Calu3 (cell line): ENCODE results near the gene CDK1. TPM values are rescaled to one million over a fixed set of nuclear protein-coding genes. Genes with fewer than 3 reads are reported as not detected.
A peak's percentile ranks its signal among the peaks of the same experiment; 100 is the strongest.

Experiments
- BruUV-seq: library from RNA; stranded (reverse); fragments of 400-500 nt; replicated peaks from 2 replicates; lab custom pipeline; 2021; lab: Mats Ljungman, UMichigan
- CTCF ChIA-PET: fragments of 300-600 bp; sonication (Branson Sonifier 250); formaldehyde crosslinking; loops from one replicate; lab custom pipeline; 2022; ENCODE audit warnings: antibody characterized with exemption; lab: Charles Lee
- DNase-seq: peaks from one replicate; pipeline ENCODE4 v3.0.0; 2022
- H3K27ac Mint-ChIP-seq: one replicate; pipeline ENCODE4 v1.8.0; 2022; ENCODE audit warnings: mixed read lengths; ENCODE audit not compliant: unreplicated experiment
- H3K27me3 Mint-ChIP-seq: one replicate; pipeline ENCODE4 v1.8.0; 2022; ENCODE audit warnings: mixed read lengths; ENCODE audit not compliant: unreplicated experiment
- H3K36me3 Mint-ChIP-seq: one replicate; pipeline ENCODE4 v1.8.0; 2022; ENCODE audit warnings: mild to moderate bottlenecking, moderate library complexity, mixed read lengths; ENCODE audit not compliant: insufficient read depth, unreplicated experiment
- H3K4me1 Mint-ChIP-seq: one replicate; pipeline ENCODE4 v1.8.0; 2022; ENCODE audit warnings: mild to moderate bottlenecking, low read depth, mixed read lengths; ENCODE audit not compliant: unreplicated experiment
- H3K4me3 Mint-ChIP-seq: one replicate; pipeline ENCODE4 v1.8.0; 2022; ENCODE audit warnings: mild to moderate bottlenecking, low read depth, moderate library complexity, mixed read lengths; ENCODE audit not compliant: unreplicated experiment
- H3K9me3 Mint-ChIP-seq: one replicate; pipeline ENCODE4 v1.8.0; 2022; ENCODE audit warnings: low read depth, mixed read lengths; ENCODE audit not compliant: unreplicated experiment
- intact Hi-C: fragments of 100-400 bp; cut with micrococcal nuclease; formaldehyde crosslinking; loops from one replicate; pipeline ENCODE4 v1.10.0; 2022; ENCODE audit not compliant: unreplicated experiment
- total RNA-seq: library from RNA; stranded (reverse); gene quantifications from 2 replicates; pipeline ENCODE4 v1.2.3, GENCODE V29; 2022
- TF ChIP-seq, protein P1 (sequence below): fragments of 200-600 bp; IDR thresholded peaks from one replicate; pipeline ENCODE4 v1.8.0; 2022; ENCODE audit warnings: antibody characterized with exemption; ENCODE audit not compliant: unreplicated experiment

CDK1 gene
- total RNA-seq, 1 experiment from 2014 or later = 140 TPM

DNA sequence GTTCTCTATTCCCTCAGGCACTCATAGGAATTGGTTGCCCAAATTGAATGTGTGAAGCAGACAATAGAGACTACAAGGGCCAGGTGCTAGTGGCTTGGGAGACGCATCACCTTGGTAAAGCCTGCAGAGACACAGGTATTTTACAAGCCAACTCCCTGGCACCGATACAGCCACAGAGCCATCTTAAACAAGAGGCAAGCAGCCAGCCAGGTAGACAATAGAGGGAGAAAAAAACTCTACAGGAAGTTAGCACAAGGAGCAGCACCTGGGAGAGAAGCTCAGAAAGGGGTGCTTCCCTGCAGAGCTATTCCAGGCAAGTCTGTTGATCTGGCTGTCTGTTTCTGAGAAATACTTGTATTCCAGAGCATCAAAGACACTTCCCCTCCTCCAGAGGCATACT, 43.0 kb upstream of the CDK1 start:
- Mint-ChIP-seq H3K4me3 (no peak overlapping the region), H3K27ac (no peak overlapping the region), H3K36me3 (peaks cover 23% of the 10 kb centered on the region), H3K9me3 (no peaks in the 10 kb centered on the region), H3K4me1 (peaks cover 10% of the 10 kb centered on the region), H3K27me3 (no peaks in the 10 kb centered on the region)
- TF ChIP-seq, protein P1, sequence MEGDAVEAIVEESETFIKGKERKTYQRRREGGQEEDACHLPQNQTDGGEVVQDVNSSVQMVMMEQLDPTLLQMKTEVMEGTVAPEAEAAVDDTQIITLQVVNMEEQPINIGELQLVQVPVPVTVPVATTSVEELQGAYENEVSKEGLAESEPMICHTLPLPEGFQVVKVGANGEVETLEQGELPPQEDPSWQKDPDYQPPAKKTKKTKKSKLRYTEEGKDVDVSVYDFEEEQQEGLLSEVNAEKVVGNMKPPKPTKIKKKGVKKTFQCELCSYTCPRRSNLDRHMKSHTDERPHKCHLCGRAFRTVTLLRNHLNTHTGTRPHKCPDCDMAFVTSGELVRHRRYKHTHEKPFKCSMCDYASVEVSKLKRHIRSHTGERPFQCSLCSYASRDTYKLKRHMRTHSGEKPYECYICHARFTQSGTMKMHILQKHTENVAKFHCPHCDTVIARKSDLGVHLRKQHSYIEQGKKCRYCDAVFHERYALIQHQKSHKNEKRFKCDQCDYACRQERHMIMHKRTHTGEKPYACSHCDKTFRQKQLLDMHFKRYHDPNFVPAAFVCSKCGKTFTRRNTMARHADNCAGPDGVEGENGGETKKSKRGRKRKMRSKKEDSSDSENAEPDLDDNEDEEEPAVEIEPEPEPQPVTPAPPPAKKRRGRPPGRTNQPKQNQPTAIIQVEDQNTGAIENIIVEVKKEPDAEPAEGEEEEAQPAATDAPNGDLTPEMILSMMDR = no peak
- intact Hi-C loops = no loop called here
- DNase-seq = no peak
- CTCF ChIA-PET = no interaction called here
- no TSS peak for BruUV-seq

DNA sequence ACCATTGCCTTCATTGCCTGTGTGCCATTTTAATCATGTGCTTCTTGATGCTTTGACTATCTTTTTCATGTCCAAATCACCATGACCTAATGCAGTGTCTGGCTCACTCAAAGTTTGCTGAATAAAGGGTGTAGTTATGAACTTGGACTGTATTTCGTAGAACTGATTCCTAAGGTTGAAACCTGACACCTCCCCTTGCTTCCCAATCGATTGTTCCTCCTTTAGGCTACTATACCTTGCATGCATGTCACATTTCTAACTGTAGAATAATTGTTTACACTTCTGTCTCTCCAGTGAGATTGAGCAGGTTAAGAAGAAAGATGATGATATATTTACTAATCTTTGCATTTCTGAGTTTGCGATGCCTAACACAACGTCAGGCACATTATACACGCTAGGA, 41.0 kb upstream of the CDK1 start:
- Mint-ChIP-seq H3K4me3 (no peak overlapping the region), H3K4me1 (no peaks in the 10 kb centered on the region), H3K27me3 (no peaks in the 10 kb centered on the region), H3K36me3 (peaks cover 18% of the 10 kb centered on the region), H3K27ac (no peak overlapping the region), H3K9me3 (no peaks in the 10 kb centered on the region)
- peak; percentile 34 for DNase-seq
- no TSS peak for BruUV-seq
- CTCF ChIA-PET = no interaction called here
- intact Hi-C loops = no loop called here
- TF ChIP-seq, protein P1 = no peak

DNA sequence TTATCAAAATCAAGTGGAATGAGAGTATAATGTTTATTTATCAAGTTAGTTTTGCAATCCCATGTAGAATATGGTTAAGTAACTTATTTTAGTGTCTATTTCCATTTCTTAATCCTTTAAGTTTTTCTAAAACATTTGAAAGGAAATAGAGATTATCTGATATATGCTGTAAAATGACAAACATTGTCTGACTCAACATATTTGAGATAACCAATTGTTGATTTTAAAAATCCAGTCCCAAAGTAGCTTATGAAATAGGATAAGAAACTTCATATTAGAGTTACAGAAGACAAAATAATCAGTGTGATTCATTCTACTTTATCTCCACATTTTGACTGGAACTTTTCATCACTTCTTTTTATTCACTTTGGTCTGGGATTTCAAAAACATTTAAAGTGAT, 38.7 kb upstream of the CDK1 start:
- intact Hi-C loops = no loop called here
- Mint-ChIP-seq H3K4me1 (no peaks in the 10 kb centered on the region), H3K9me3 (no peaks in the 10 kb centered on the region), H3K4me3 (no peak overlapping the region), H3K36me3 (no peaks in the 10 kb centered on the region), H3K27me3 (no peaks in the 10 kb centered on the region), H3K27ac (no peak overlapping the region)
- no TSS peak for BruUV-seq
- TF ChIP-seq, protein P1 = no peak
- CTCF ChIA-PET = no interaction called here
- no peak for DNase-seq

DNA sequence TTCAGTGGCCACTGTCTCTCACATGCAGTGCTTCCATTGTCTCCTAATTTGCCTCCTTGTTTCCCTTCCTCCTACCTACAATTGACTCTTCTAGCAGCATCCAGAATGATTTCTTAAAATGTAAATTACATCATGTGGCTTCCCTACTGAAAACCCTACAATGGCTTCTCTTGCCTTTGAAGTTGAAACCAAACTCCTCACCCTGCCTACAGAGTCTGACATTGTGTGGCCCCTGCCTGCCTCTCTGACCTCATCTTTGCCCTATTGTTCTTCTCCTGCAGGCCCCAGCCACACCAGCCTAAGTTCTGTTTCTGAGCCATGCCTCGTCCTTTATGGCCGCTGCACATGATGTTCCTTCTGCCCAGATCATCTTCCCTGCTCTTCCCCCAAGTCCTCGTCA, 35.8 kb upstream of the CDK1 start:
- CTCF ChIA-PET = no interaction called here
- H3K27me3 Mint-ChIP-seq = no peaks in the 10 kb centered on the region
- no peak overlapping the region for H3K27ac Mint-ChIP-seq

More for the DNA sequence above, 35.8 kb upstream of the CDK1 start:
- no peak overlapping the region for H3K4me3 Mint-ChIP-seq
- H3K9me3 Mint-ChIP-seq = no peaks in the 10 kb centered on the region
- H3K36me3 Mint-ChIP-seq = no peaks in the 10 kb centered on the region
- no peaks in the 10 kb centered on the region for H3K4me1 Mint-ChIP-seq
- DNase-seq = no peak
- BruUV-seq = no TSS peak
- intact Hi-C loops = no loop called here
- TF ChIP-seq, protein P1 = no peak
